HEK293T (cell line): ENCODE measurements around the gene SUSD3.

Experiments
- CTCF ChIA-PET: fragments of 350-600 bp; formaldehyde crosslinking; extraction: SDS; loops from one replicate; lab custom pipeline; 2021; ENCODE audit warnings: antibody characterized with exemption, inconsistent platforms; lab: Yijun Ruan, JAX
- POLR2A ChIA-PET: fragments of 350-600 bp; formaldehyde crosslinking; extraction: SDS; loops from one replicate; lab custom pipeline; 2020; ENCODE audit warnings: antibody characterized with exemption, inconsistent platforms; lab: Yijun Ruan, JAX
- DNase-seq: peaks from one replicate; pipeline ENCODE4 v3.0.0; 2012; ENCODE audit warnings: mixed read lengths; ENCODE audit errors: extremely low spot score
- ARNT ChIP-seq: fragments of 450-650 bp; IDR thresholded peaks from 2 replicates; pipeline ENCODE4 v1.6.1; 2017; ENCODE audit warnings: mild to moderate bottlenecking
- BHLHE40 ChIP-seq: fragments of 450-650 bp; IDR thresholded peaks from 2 replicates; pipeline ENCODE4 v1.6.1; 2016; ENCODE audit warnings: mild to moderate bottlenecking, moderate library complexity, borderline replicate concordance
- CTBP1 ChIP-seq: fragments of 450-650 bp; IDR thresholded peaks from 2 replicates; pipeline ENCODE4 v1.6.1; 2016; ENCODE audit warnings: borderline replicate concordance
- ELF4 ChIP-seq: fragments of 450-650 bp; IDR thresholded peaks from 2 replicates; pipeline ENCODE4 v1.6.1; 2017; ENCODE audit warnings: antibody characterized with exemption
- FOXA1 ChIP-seq: fragments of 450-650 bp; IDR thresholded peaks from 2 replicates; pipeline ENCODE4 v1.6.1; 2016; ENCODE audit warnings: mild to moderate bottlenecking
- FOXK2 ChIP-seq: fragments of 450-650 bp; IDR thresholded peaks from 2 replicates; pipeline ENCODE4 v1.6.1; 2016; ENCODE audit warnings: mild to moderate bottlenecking
- FOXM1 ChIP-seq: fragments of 450-650 bp; IDR thresholded peaks from 2 replicates; pipeline ENCODE4 v1.6.1; 2017; ENCODE audit warnings: mild to moderate bottlenecking, borderline replicate concordance
- HDGF ChIP-seq: fragments of 450-650 bp; IDR thresholded peaks from 2 replicates; pipeline ENCODE4 v1.6.1; 2017; ENCODE audit warnings: antibody characterized with exemption, borderline replicate concordance
- L3MBTL2 ChIP-seq: fragments of 450-650 bp; conservative IDR thresholded peaks from 2 replicates; pipeline ENCODE4 v1.6.1; 2016; ENCODE audit warnings: mild to moderate bottlenecking
- LEF1 ChIP-seq: fragments of 450-650 bp; IDR thresholded peaks from 2 replicates; pipeline ENCODE4 v1.6.1; 2017; ENCODE audit warnings: mild to moderate bottlenecking, borderline replicate concordance
- NFRKB ChIP-seq: fragments of 450-650 bp; IDR thresholded peaks from 2 replicates; pipeline ENCODE4 v1.6.1; 2016; ENCODE audit warnings: mild to moderate bottlenecking, moderate library complexity
- SP1 ChIP-seq: fragments of 450-650 bp; IDR thresholded peaks from 2 replicates; pipeline ENCODE4 v1.6.1; 2017
- SUZ12 ChIP-seq: fragments of 450-650 bp; IDR thresholded peaks from 2 replicates; pipeline ENCODE4 v1.6.1; 2016; ENCODE audit warnings: mild to moderate bottlenecking
- TARDBP ChIP-seq: fragments of 450-650 bp; IDR thresholded peaks from 2 replicates; pipeline ENCODE4 v1.6.1; 2016
- ZNF384 ChIP-seq: fragments of 450-650 bp; IDR thresholded peaks from 2 replicates; pipeline ENCODE4 v1.6.1; 2016
- TF ChIP-seq, protein P1 (sequence below): fragments of 450-650 bp; IDR thresholded peaks from 2 replicates; pipeline ENCODE4 v1.6.1; 2016

Gene SUSD3

DNA sequence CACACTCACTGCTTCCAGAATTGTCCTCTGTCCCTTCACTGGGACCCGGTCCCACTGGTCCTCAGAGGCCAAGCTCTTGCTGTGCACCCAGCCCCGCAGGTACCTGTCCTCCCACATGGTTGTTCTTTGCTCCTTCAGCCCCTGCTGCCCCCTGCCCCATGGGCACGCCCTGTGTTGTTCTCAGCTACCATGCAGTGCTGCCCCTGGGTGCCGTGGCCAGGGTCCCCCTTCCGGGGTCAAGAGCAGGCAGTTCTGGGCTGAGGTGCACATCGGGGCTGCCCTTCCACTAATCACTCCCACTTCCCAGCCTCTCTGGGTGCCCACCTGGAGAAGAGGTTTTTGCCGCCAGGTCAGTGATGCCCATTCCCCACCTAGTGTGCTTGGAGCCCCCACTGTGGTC lies 31.9 kb upstream of the SUSD3 start:
- ChIA-PET POLR2A (no interaction called here), CTCF (no interaction called here)
- DNase-seq, result no peak
- no peak for TF ChIP-seq LEF1
- no peak for TF ChIP-seq SP1
- TF ChIP-seq HDGF, result no peak
- no peak for TF ChIP-seq TARDBP
- no peak for TF ChIP-seq ELF4
- no peak for TF ChIP-seq ARNT
- no peak for TF ChIP-seq BHLHE40
- TF ChIP-seq ZNF384, result no peak
- TF ChIP-seq SUZ12, result no peak
- no peak for TF ChIP-seq FOXA1
- TF ChIP-seq L3MBTL2, result no peak
- TF ChIP-seq, protein P1, sequence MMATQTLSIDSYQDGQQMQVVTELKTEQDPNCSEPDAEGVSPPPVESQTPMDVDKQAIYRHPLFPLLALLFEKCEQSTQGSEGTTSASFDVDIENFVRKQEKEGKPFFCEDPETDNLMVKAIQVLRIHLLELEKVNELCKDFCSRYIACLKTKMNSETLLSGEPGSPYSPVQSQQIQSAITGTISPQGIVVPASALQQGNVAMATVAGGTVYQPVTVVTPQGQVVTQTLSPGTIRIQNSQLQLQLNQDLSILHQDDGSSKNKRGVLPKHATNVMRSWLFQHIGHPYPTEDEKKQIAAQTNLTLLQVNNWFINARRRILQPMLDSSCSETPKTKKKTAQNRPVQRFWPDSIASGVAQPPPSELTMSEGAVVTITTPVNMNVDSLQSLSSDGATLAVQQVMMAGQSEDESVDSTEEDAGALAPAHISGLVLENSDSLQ, result no peak
- TF ChIP-seq CTBP1, result no peak
- TF ChIP-seq NFRKB, result no peak
- TF ChIP-seq FOXK2, result no peak
- no peak for TF ChIP-seq FOXM1

DNA sequence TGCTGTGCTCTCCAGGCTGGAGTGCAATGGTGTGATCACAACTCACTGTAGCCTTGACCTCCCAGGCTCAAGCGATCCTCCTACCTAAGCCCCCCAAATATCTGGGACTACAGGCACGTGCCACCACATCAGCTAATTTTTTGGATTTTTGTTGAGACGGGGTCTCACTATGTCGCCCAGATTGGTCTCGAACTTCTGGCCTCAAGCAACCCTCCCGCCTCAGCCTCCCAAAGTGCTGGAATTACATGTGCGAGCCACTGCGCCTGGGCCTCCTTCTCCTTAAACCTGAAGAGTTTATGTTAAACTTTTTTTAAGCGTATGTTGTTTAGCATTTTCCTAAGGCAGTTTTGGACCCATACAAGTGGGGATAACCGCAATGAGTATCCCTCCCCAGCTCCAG lies 30.8 kb upstream of the SUSD3 start:
- DNase-seq, result no peak
- ChIA-PET CTCF (interaction anchor here (1.4 kb wide), 1 partner anchor 10 kb away, joined by 4 read pairs; no protein-coding TSS in a partner anchor), POLR2A (no interaction called here)
- no peak for TF ChIP-seq NFRKB

DNA sequence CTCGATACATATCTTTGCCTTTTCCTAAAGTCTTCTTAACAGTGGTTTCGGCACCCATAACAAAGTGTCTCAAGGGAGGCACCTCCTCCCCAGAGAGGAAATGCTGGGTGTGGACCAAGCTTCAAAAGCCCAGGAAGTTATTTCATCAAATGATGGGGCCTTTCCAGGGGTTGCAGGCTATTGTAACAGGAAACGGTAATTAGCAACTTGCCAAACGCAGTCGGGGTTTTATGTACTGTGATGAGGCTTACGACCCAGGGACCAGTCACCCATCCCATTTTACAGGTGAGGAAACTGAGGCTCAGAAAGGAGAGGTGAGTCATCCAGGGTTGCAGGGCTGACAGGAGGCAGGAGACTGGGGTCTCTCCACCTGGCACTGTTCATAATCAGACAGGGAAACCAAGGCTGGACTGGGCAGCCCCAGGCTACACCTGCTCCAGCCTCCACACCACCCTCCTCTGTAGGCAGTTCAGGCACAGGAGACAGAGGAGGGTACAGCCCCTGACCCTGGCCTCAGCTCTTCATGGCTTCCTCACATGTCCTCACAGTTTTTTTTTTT lies 30.0 kb upstream of the SUSD3 start:
- CTCF ChIA-PET, result interaction anchor here (1.4 kb wide), 1 partner anchor 9 kb away, joined by 4 read pairs; no protein-coding TSS in a partner anchor
- POLR2A ChIA-PET, result no interaction called here
- no peak for TF ChIP-seq NFRKB
- TF ChIP-seq FOXM1, result no peak
- TF ChIP-seq SP1, result no peak
- no peak for DNase-seq

DNA sequence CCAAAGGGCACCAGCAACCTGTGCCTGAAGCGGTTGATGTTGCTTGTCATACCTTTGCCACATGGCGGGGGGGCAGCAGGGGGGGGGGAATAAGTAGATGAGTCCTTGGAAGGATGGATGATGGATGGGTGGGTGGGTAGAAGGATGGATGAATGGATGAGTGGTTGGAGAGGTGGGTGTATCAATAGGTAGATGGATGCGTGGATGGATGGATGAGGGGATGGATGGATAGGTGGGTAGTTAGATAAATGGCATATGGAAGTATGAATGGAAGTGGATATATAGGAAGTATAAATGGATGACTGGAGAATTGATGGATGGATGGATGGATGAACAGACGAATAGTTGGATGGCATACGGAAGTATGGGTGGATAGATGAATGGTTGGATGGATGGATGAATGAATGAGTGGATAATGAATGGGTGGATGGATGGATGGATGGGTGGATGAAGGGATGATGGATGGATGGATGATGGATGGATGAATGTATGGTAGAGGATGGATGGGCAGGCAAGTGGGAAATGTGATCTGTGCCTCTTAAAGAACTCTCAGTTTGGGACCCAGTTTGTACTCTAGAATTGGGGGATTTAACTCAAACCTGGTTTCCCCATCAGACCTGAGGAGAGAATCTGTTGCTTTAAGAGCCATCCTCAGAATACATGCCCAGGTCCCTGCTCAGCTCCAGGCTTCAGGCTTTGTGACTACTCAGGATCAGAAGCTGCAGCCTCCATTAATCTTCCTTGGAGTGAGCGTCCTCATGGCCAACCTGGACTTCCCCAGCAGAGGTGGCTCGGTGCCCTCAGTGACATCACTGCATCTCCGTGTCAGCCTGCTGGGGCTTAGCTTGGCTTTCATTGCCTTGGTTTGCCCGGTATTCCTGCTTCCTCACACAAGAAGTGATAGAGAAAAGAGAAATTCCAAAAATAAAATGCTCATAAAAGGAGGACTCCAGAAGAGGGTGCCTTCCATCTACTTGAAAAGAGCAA lies 27.6 kb upstream of the SUSD3 start:
- DNase-seq, result no peak
- POLR2A ChIA-PET, result no interaction called here
- CTCF ChIA-PET, result no interaction called here
- no peak for TF ChIP-seq FOXM1

DNA sequence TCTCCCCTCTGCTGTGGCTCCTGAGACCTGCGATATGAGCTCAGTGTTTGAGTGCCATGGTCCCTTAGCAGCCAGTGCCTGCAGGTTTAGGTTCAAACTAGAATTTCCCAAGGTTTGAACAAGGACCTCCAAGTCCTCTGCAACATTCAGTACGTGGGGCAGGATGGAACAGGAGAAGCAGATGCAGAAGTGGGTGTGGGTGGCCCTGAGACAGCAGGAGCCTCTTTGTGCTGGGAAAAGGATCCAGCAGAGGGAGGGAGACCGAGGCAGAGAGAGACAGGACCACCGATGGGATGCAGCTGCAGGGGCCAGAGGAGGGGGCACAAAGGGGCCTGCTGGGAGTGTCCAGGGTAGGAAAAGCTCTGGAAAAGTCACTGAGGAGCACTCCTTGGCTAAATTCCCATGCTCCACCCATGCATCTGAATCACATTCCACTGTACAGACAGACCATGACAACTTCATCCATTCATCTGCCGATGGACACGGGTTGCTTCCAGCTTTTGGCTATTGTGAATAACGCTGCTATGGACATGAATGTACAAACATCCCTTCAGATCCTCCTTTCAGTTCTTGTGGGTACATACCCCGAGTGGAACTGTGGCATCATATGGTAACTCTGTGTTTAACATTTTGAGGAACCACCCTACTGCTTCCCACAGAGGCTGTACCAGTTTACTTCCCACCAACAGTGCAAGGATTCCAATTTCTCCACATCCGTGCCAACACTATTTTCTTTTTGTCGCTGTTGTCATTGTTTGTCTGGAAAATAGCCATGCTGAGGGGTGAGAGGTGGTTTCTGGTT lies 26.7 kb upstream of the SUSD3 start:
- no peak for DNase-seq
- CTCF ChIA-PET, result no interaction called here
- POLR2A ChIA-PET, result no interaction called here
- no peak for TF ChIP-seq CTBP1
- TF ChIP-seq L3MBTL2, result no peak
- no peak for TF ChIP-seq ZNF384
- no peak for TF ChIP-seq SP1
- TF ChIP-seq FOXK2, result no peak
- TF ChIP-seq TARDBP, result no peak
- no peak for TF ChIP-seq ELF4
- TF ChIP-seq, protein P1, result no peak
- TF ChIP-seq HDGF, result no peak
- no peak for TF ChIP-seq ARNT

DNA sequence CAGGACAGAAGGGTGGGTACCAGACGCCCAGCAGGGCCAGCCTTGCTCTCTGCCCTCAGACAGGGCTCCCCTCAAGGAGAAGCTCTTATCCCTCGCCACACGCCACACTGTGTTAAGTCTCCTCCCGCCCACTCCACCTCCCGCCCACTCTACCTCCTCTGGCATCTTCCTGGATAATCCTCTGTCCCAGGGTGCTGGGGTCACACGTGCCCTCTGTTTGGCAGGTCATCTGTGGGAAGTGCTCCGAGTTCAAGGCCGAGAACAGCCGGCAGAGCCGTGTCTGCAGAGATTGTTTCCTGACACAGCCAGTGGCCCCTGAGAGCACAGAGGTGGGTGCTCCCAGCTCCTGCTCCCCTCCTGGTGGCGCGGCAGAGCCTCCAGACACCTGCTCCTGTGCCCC lies 26.0 kb upstream of the SUSD3 start:
- no peak for DNase-seq
- CTCF ChIA-PET, result no interaction called here
- TF ChIP-seq CTBP1, result no peak
- no peak for TF ChIP-seq FOXM1
- TF ChIP-seq TARDBP, result no peak
- TF ChIP-seq, protein P1, result no peak
- TF ChIP-seq ELF4, result no peak
- TF ChIP-seq HDGF, result no peak
- POLR2A ChIA-PET, result no interaction called here
